GM18909 (cell line): Measurements from ENCODE around the gene POLR3K.

ENCODE experiments used
- ATAC-seq: cut with Tn5 transposase; IDR thresholded peaks from one replicate; pipeline ENCODE4 v1.9.1; 2021; ENCODE audit warnings: mild to moderate bottlenecking; ENCODE audit not compliant: unreplicated experiment, poor library complexity

The POLR3K gene

DNA sequence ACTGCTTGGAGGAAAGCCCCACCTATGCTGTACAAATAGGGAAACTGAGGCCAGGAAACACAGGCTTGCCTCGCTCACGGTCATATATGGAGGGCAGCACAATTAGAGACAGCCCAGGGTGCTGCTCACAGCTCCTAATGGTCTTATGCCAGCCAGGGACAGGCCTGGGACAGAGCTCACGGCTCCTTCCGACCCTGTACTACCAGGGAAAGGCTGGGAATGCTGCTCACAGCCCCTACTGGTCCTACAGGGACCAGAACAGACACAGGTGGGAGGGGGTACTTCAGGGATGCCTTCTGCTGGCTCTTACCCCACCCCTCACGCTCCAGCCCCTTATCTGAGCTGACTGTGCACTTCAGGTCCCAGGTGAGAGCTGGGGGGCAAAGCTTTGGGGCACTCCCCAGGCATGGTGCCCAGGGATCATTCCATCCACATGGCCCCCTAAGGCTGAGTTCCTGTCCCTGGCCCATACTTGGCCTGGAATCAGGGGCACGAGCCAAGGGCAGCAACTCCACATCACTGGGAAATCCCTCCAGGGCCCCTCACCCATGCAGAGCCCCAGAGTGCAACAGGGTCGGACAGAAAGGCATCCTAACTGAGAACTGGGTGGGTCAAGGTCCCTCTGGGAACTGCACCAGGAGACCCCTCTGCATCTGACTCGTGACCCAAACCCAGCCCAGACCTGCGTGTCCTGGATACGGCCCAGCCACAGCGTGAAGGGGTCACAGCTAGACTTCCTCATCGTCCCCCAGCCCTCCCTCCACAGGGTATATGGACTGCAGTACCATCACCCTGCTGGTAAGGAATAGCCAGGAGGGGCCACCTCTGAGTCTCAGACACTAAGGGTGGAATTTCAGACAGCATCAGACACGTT, 13.1 kb upstream of the POLR3K start:
- no peak for ATAC-seq

DNA sequence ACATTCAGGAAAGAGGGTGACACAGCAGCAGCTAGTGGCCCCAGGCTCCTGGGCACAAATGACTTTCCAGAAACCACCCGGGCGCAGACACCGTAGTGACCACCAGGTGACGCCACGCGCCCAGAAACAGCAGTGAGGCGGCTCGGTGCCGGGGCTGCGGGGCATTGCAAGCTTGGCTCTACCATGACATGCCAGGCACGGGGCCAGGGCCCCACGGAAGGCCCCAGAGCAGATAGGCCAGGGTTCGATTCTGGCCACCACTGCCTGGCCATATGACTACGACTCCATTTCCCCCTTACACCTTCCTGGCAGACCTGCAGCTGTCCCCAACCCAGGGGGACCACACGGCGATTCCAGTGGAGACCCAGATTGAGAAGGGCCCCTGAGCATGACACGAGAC, 12.3 kb upstream of the POLR3K start:
- no peak for ATAC-seq

DNA sequence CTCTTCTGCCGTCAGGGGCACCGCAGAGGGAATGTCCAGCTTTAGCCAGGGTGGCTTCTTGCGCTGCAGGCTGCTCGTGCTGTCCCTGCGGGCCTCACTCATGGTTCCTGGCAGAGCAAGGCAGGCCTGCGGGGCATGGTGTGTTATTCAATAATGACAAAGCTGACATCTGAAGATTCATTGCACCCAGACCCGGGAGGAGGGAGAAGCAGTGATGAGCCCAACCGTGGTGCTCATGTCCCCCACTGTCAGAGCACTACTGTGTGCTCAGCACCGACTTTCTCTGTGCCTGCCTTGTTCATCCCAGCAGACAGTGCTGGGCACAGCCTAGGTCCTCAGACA, 11.5 kb upstream of the POLR3K start:
- ATAC-seq: no peak

DNA sequence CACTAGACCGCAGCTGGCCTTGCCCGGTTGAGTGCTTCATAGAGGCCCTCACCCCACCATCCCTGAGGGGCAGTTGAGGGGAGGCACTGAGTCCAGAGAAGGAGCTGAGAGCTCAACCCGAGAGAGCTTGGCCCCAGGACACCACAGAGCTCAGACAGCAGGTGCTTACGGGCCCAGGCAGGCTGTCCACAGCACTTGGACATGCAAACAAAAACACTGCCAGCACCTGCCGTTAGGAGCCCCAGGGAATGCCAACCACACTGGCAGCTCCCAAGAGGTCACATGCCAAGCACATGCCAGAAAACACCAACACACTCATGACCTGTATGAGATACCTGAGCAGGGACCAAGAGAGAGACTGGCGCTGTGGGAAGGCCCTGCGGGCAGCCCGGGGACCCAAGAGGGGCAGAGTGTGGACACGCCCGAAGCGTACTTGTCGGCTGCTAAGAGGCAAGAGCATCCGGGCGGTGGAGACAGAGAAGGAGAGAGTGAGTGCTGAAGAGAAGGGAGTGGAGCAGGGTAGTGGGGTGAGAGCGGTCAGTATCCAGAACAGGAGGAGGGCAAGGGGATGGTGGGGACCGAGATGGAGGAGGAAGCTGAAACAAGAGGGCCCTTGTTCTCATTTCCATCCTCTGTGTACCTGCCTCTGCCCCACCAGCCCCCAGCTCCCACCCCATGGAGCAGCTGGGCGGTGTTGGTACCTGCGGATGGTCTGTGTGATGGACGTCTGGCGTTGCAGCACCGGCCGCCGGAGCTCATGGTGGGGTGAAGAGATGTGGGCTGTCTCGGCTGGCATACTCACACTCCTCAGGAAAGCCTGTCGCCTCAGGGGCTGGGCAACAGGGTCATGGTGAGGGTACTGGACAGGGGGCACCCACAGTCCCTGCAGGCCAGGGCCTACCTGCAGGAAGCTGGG, 10.8 kb upstream of the POLR3K start:
- no peak for ATAC-seq

DNA sequence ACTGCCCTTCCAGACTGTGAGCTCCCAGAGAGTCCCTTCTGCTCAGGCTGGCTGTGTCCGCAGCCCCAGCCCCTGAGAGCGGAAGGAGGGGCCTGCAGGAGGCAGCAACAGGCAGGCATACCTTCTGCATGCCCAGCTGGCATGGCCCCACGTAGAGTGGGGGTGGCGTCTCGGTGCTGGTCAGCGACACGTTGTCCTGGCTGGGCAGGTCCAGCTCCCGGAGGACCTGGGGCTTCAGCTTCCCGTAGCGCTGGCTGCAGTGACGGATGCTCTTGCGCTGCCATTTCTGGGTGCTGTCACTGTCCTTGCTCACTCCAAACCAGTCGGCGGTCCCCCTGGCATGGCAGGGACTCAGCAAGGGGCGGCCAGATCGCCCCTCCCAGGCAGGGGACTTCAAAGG, 10.1 kb upstream of the POLR3K start:
- ATAC-seq: no peak

DNA sequence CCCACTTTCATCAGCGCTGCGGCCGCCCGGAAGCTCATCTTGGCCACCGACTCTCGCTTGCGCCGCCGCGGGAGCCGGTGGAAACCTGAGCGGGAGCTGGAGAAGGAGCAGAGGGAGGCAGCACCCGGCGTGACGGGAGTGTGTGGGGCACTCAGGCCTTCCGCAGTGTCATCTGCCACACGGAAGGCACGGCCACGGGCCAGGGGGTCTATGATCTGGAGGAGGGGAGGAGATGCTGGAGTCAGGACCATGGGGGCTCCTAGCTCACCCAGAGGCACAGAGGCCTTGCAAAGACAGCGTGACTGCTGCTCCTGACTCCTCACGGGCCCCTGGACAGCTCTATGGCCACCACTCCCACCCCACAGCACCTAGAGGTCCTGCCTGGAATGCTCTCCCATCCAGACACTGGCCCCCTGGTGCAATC, 9.6 kb upstream of the POLR3K start:
- no peak for ATAC-seq

DNA sequence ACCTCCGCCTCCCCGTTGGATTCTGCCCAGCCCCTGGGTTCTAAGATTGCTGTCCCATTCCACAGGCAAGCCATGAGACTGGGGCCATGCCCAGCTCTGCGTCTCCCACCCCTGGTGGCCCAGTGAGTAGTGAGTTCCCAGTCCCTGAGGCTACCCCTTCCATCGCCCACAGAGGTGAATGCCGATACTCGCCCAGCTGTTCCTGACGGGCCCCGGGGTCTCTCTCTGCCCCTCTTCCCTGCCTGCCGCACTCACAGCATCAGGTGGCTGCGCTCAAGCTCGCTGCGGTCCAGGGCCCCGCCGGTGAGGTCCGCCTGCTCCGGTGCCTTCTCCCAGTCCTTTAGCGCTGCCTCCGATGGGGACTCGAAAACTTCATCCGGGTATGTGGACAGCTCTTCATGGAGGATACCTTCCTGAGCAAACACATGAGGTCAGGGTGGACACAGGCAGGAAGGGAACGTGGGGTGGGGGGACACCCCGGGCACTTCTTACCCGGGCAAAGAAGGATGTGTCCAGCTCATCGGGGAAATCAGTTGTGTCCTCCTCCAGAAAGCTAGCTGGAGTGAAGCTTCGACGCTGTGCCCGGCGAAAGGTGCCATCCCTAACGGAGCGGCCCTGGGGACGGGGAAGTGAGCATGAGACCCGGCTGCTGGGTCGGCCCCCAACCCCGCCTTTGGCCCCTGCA, 9.0 kb upstream of the POLR3K start:
- no peak for ATAC-seq

DNA sequence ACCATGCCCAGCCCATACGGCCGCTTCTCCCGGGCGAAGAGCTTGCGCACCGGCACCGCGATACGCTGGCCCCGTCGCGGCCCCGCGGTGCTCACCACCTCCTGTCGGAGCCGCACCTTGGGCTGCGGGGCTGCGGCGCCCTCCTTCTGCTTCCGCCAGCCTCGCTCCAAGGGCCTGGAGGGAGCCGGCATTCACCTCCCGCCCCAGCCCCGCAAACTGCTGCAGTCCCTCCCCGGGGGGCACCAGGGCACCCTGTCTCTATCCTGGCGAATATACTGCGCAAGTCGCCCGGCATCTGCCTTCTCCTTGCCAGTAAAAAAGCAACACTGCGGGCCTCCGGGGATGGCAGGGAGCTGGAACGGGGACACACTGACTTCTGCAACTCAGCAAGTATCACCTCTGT, 8.5 kb upstream of the POLR3K start:
- no peak for ATAC-seq

DNA sequence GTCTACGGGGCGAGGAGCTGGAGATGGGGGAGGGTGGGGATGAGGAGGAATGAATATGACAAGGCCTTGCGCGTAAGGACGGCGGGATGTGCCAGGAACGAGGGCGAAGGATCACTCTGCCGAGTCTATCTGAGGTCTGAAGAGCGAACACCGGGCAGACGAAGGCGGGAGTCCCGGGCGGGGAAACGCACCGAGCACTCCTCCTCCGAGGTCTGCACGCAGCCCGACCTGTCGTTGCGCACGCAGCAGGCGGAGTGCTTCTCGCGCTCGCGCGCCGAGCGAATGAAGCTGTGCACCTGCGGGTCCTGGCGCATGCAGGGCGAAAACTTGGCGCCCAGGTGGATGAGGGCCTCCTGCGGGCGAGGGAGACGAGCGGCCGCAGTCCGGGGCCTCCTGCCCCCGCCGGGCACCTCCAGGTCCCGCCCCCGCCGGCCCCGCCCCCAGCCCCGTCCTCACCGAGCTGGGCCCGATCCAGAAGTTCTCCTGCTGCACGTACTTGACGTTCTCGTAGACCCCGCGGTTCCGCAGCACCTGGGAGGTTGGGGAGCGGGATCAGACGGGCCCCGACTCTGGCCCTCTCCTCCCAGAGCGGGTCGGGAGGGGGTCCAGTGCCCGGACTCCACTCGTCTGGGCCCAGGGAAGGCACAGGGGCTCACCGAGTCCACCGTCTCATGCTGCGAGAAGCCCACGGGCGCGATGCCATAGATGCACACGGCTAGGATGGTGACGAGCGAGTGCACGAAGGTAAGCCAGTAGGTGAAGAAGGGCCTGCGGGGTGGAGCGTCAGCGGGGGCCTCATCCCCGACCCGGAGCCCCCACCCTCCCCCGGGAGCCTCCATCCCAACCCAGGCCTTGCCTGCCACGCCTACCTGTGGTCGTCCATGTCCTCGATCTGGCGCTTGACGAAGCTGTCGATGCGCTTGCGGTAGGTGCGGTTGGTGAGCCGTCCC, 7.8 kb upstream of the POLR3K start:
- ATAC-seq: no peak

DNA sequence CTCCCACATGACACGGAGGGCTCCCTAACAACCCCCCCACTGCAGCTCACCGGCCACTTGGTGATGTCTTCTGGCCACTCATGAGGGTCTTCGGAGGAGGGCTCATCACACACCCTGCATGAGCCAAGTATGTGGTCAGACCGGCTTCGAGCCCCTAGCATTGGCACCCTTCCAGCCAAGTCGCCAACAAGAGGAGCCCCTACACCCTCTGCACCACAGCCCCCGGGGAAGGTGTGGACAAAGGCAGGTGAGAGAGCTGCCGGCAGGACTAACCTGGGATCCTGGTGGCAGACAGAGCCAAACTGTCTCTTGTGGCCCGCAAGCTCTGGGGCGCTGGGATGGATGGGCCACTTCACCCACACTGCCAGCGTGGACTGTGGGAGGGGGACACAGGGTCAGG, 6.8 kb upstream of the POLR3K start:
- ATAC-seq: no peak

DNA sequence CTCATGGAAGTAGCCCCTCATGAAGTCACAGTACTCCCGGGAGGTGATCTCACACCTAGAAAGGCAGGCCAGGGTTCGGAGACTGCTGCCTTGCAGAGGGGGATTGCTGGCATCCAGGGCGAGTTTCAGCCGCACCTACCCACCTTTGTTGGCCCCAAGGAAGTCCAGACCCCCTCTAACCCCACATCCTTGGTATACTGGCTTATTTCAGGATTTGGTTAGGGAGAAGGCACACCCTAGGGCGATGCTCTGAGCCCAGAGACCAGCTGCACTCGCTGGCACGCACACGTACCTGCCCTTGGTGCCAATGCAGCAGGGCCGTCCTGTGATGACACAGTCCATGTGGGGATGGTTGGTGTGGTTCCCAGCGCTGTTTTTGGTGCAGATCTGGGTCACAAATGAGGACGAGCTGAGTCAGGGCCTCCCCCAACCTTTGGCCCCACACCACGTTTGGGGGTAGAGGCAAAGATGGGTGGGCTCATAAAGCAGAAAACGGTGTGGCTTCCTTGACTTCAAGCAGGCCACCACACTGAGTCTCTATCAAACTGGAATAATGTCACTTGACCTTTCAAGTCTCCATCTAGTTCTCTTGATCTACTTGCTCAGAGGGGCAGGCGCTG, 6.1 kb upstream of the POLR3K start:
- ATAC-seq: no peak

DNA sequence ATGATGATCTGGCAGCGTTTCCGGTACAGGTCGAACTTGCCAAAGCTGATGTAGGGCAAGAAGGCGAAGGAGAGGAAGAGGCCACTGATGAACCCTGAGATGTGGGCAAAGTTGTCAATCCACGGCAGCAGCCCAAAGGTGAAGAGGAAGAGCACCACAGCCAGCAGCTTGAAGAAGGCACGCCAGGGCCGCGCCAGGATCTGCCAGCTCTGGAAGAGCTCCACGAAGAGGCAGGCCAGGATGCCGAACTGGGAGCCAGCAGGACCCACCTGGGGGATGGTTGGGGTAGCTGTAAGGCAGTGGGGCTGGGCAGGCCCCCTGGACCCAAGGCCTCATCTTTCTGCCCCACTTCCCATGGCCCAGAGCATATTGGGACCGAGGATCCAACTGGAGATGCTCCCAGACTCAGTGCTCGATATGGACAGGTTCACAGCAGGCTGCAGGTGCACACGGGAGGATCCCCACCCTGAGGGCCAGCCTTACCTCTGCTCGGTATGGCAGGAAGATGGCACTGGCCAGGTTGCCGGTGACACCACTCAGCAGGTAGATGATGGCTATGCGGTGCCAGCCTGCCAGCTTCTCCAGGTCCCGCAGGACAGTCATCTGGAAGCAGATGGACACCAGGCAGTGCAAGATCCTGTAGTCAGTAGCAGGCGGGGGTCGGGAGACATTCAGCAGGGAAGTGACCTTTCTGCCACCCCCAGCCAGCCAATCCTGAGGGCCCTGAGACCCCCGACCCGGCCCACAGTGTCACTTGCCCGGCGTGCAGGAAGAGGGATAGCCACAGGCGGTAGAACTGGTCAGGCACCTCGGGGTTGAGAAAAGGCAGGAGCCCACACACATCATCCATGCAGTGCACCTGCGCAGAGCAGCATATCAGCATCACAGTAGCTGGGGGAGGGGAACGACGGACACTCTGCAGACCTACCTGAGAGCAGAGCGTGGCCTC, 5.4 kb upstream of the POLR3K start:
- no peak for ATAC-seq

DNA sequence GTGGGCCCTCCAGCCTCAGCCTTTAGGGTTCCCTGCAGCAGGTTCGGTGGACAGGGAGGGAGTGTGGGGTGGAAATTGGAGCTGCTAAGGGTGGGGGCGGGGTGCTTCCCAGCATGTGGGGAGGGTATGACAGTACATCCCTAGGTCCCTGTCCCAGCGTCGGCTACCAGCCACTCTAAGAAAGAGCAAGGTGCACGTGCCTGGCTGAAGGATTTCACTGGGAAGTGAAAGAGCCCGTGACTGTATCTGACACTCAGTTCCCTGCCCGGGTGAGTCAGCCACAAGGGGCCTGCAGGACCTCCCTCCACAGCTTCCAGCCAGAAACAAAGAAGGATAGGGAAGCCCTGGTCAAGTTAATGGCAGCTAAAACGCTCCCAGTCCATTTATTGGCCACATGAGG, 4.3 kb upstream of the POLR3K start:
- ATAC-seq: no peak

DNA sequence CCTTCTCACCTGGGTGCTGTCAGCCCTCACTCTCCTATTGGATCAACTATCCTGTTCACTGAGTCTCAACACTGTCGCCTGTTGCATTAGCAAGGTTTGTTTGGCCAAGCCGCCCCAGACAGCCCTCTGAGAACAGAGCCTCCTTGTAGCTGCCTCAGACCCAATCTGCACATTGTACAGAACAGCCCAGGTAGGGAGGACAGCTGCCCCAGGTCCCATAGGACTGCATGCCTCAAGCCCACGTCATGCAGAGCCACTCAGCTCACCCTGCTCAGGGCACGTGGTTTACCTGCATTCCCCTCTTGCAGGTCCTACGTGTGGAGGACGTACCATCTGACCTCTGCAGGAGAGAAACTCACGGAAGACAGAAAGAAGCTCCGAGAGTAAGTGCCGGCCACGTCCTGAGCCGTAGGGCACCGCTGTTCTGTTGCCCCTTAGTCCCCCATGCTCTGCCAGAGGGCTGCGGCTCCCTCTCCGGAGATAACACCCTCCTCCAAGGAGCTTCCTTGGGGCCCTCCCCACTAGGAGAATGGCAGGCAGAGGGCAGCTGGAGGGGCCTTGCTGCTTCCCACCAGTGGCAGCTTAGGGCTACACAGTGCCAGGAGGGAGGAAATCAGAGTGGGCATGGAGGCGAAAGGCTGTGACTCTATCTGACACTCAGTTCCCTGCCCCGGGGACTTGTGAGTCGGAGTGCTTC, 3.0 kb upstream of the POLR3K start:
- no peak for ATAC-seq

DNA sequence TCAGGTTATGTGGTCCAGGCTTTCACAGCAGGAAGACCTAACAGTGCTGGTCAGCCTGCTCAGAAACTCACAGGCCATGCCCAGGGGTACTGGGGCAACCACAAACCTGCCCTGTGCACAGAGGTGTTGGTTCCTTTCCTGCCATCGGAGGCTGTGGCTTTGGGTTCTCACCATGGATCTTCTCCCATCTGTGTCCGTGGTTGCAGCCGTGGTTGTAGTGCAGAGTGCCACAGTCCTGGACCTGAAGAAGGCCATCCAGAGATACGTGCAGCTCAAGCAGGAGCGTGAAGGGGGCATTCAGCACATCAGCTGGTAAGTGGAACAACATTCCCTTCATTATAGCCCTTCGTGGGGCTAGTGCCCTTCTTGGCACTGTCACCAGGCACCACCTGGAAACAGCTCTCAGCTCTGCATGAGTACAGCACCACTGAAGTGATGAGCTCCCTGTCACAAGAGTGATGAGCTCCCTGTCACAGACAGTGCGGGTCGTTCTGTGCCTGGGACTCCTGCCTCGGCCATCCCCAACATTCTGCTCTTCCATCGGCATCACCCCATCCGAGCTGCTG, 2.2 kb upstream of the POLR3K start:
- ATAC-seq: no peak

DNA sequence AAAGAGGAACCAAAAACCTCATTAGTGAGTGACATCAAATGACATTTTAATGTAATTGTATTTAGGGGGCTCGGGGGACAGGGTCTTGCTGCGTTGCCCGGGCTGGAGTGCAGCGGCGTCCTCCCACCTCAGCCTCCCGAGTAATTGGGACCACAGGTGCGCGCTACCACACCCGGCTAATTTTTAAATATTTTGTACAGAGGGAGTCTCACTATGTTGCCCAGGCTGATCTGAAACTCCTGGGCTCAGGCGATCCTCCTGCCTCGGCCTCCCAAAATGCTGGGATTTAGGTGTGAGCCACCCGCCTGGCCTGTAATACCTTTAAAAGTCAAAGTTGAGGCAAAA, 801 bp upstream of the POLR3K start:
- ATAC-seq: no peak

DNA sequence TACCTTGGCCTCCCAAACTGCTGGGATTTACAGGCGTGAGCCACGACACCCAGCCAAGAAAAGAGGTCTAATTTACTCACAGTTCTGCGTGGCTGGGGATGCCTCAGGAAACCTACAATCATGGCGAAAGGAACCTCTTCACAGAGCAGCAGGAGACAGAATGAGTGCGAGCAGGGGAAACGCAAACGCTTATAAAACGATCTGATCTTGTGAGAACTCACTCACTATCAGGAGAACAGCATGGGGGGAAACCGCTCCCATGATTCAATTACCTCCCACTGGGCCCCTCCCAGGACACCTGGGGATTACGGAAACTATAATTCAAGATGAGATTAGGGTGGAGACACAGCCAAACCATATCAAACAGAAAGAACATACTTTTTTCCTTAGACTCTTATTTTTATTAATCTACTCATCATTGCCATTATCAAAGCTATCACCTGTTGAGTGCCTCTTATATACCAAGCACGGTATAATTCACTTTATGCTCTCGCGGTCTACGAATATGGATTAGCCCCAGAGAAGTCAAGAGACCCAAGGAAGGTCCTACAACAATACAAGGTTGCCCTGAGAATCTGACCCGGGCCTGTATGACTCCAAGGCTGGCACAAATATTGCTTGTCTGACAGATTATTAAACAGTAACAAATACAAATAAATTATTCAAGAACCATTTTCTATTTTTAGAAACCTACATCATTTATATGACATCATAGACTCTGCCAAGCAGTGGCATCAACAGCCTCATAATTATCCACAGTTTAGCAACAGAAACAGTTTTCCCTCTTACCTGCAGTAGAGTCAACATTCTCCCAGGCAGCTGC, 2.4 kb downstream of the POLR3K start:
- no peak for ATAC-seq
